ENCODE results near the gene RASSF8. TPM values are rescaled to one million over a fixed set of nuclear protein-coding genes. Genes with fewer than 3 reads are reported as not detected.

Gene RASSF8
- total RNA-seq, 4 donors from 2014 or later = 56.8 to 81.0 (median 77.3) TPM

DNA sequence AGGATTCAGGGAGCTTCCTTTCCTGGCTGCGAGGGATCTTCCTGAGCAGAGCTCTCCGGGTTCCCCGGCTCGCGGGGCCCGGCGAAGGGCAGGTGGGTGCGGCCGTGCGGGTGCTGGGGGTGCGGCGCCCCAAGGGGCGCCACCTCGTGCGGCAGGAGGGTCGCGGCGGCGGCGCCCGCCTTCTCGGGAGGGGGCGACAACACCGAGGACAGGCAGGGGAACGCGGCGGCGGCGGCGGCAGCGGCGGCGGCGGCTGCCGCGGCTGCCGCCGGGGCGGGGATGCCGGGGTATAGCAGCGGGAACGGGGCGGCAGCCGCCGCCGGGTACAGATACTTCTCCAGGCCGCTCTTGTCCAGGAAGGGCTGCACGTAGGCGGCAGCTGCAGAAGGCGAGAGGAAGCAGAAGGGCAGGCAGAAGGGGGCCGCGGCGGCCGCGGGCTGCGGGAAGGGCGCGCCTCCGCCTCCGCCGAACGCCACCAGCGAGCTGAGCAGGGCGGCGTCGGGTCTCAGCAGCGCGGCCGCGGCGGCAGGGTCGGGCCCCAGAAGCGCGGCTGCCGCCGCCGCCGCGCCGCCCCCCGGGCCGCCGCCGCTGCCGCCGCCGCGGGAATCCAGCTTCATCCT, 163.7 kb downstream of the RASSF8 start:
- whole genome bisulfite sequencing = 1% methylated on average over 10 of the region's 88 CpGs
- Histone ChIP-seq H3K36me3 (no peaks in the 10 kb centered on the region), H3K9me3 (no peaks in the 10 kb centered on the region), H3K27me3 (no peaks in the 10 kb centered on the region), H3K27ac (replicated peaks in 1 of 4) (peak overlapping the region; percentile 96 to 97 (median 97)), H3K4me3 (peak overlapping the region; percentile 69 to 75 (median 72)), H3K4me1 (peaks cover 26 to 70% (median 60%) of the 10 kb centered on the region in 4 donors)
- TF ChIP-seq EP300 (IDR thresholded peaks at IDR 0.05) (no peak), CTCF (IDR thresholded peaks at IDR 0.05) (peak in 1 of 3 experiments; percentile 19)
- intact Hi-C loops (cut with DNase I) = loop anchor here (5.0 to 10.0 kb wide), 3 partner anchors 75 to 153 kb away; partner anchors contain the start of gene SSPN
- peak; percentile 86 for DNase-seq (ENCODE audit: extremely low spot score)

DNA sequence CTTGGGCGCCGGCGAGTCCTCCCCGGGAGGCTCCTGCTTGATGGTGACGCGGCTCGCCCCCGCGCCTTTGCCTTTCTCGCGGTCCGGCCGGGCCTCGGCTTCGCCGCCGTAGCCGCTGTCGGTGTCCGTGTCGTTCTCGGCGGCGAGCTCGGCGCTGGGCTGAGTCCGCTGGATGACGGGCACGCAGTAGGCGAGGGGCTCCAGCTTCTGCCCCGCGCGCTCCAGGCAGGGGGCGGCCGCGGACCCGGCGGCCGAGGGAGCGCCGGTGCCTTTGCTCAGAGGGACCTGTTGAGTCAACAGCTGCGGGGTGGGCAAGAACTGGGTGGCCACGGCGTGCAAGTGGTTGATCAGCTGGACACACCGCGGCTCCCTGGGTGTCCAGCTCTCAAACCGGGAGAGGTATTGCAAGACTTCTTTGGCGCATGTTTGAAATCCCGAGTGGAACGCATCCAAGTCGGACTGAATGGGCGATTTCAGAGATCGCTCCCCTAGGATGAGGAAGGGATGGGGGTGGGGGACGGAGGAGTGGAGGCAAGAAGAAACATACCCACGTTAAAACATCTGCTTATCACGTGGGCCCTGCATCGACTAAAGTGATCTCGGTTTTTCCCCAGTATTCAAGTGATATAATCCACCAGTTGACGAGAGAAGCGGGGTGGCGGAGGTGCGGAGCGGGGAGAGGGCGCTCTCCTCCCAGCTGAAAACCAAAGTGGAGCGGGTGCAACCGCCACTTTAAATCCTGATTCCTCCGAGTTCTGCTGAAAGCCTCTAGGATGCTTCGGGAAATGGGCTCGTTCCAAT, 164.4 kb downstream of the RASSF8 start:
- H3K36me3 ChIP-seq = no peaks in the 10 kb centered on the region
- no peaks in the 10 kb centered on the region for H3K27me3 ChIP-seq
- peak; percentile 62 to 67 for TF ChIP-seq POLR2AphosphoS5 (IDR thresholded peaks at IDR 0.05)
- no peak for TF ChIP-seq POLR2A (IDR thresholded peaks at IDR 0.05; ENCODE audit: low read depth)
- TF ChIP-seq CTCF (IDR thresholded peaks at IDR 0.05) = peak; percentile 23 to 39 (median 25)
- H3K27ac ChIP-seq (replicated peaks in 1 of 4) = peak overlapping the region; percentile 96 to 97 (median 97)
- intact Hi-C loops (cut with DNase I) = loop anchor here (5.0 to 10.0 kb wide), 3 partner anchors 74 to 152 kb away; partner anchors contain the start of gene SSPN
- DNase-seq (ENCODE audit: extremely low spot score) = peak; percentile 95
- no peaks in the 10 kb centered on the region for H3K9me3 ChIP-seq
- peaks cover 24 to 74% (median 58%) of the 10 kb centered on the region in 4 donors for H3K4me1 ChIP-seq
- H3K4me3 ChIP-seq = peak overlapping the region; percentile 69 to 75 (median 72)
- WGBS = under 1% methylated on average over 37 of the region's 69 CpGs

- no peak for TF ChIP-seq POLR2AphosphoS5 (IDR thresholded peaks at IDR 0.05)
- no peak for TF ChIP-seq POLR2A (IDR thresholded peaks at IDR 0.05; ENCODE audit: low read depth)
- no peak for TF ChIP-seq CTCF (IDR thresholded peaks at IDR 0.05)
- TF ChIP-seq EP300 (IDR thresholded peaks at IDR 0.05) = no peak
- no peaks in the 10 kb centered on the region for H3K27me3 ChIP-seq
- intact Hi-C loops (cut with DNase I) = loop anchor here (5.0 to 10.0 kb wide), 3 partner anchors 74 to 151 kb away; partner anchors contain the start of gene SSPN
- DNase-seq (ENCODE audit: extremely low spot score) = no peak
- H3K4me3 ChIP-seq = peak overlapping the region; percentile 69 to 75 (median 72)
- no peaks in the 10 kb centered on the region for H3K36me3 ChIP-seq
- WGBS = 15% methylated on average over 8 of the region's 8 CpGs
- no peaks in the 10 kb centered on the region for H3K9me3 ChIP-seq
- peaks cover 24 to 70% (median 56%) of the 10 kb centered on the region in 4 donors for H3K4me1 ChIP-seq
- peak overlapping the region; percentile 96 to 97 (median 97) for H3K27ac ChIP-seq (replicated peaks in 1 of 4)
Measured at GRCh38 chr12:26123482-26123980, 165.0 kb downstream of the RASSF8 start.

GRCh38 chr12:26124446-26125399, 166.2 kb downstream of the RASSF8 start, which contains the start of gene BHLHE41:
BHLHE41 (minus strand) TSS chr12:26125037; CDS start chr12:26124779, 258 bp downstream.
- peak within 1 kb of the TSS; percentile 69 to 75 (median 72) for H3K4me3 ChIP-seq
- WGBS = 2% methylated on average over 25 of the region's 54 CpGs
- intact Hi-C loops (cut with DNase I) = loop anchor here (5.0 to 10.0 kb wide), 3 partner anchors 73 to 150 kb away; partner anchors contain the start of gene SSPN

More at GRCh38 chr12:26124446-26125399, 166.2 kb downstream of the RASSF8 start, which contains the start of gene BHLHE41:
- peak within 1 kb of the TSS; percentile 96 to 97 (median 97) for H3K27ac ChIP-seq (replicated peaks in 1 of 4)
- H3K27me3 ChIP-seq = no peaks in the 10 kb centered on the region
- no peaks in the 10 kb centered on the region for H3K9me3 ChIP-seq
- TF ChIP-seq POLR2AphosphoS5 (IDR thresholded peaks at IDR 0.05) (peak; percentile 89 to 95), POLR2A (IDR thresholded peaks at IDR 0.05; ENCODE audit: low read depth) (peak; percentile 69), EP300 (IDR thresholded peaks at IDR 0.05) (no peak), CTCF (IDR thresholded peaks at IDR 0.05) (no peak)
- peaks cover 18 to 61% (median 46%) of the 10 kb centered on the region in 4 donors for H3K4me1 ChIP-seq
- DNase-seq (ENCODE audit: extremely low spot score) = peak; percentile 95
- no peaks in the 10 kb centered on the region for H3K36me3 ChIP-seq

Data from esophagus muscularis mucosa (tissue), 4 donors.